GM12874 (cell line): Measurements from ENCODE around the gene HMGN1.

ENCODE experiments used
- CTCF ChIP-seq: IDR thresholded peaks from 2 replicates; pipeline ENCODE4 v1.5.1; 2011; ENCODE audit warnings: low read depth, mild to moderate bottlenecking, control low read depth, low read length, moderate library complexity; ENCODE audit not compliant: insufficient read depth

The HMGN1 gene

DNA sequence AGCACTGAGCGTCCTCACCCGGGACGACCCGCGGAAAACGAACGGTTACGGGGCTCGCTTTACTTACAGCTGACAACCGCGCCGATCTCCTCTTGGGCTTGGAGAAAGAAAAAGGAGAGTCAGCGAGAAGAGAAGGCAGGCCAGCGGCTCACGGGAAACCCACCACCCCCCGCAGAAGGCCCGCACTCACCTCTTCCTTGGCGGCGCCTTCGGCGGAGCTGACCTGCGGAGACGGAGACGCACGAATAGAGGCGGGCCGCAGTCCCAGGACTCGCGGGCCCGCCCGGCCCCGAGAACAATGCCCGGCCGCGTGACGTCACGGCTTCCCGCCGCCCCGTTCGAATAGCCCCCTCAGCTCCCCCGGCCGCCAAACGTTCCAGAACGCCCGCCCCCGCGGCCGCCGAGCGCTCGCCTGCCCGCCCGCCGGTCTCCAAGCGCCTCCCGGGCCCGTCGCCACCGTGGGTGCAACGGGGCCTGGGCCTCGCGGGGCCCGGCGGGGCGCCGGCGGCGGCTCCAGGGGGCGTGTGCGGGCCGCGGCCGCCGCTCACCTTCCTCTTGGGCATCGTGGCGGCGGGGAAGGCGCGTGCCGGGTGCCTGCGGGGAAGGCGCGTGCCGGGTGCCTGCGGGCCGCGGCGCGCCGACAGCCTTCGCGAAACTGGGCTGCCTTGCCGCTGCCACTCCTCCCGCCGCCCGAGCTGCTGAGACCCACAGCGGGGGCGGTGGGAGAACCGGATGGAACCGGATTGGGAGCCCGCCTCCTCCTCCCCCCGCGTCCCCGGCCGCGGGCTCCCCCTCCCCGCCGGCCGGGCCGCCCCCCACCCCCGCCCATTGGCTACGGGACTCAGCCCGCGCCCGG, at the start of gene HMGN1:
Gene HMGN1 (minus strand): TSS at position 734 of the 856 bp plus-strand sequence. CDS start 171 bp downstream, at position 563.
- TF ChIP-seq CTCF: no peak

DNA sequence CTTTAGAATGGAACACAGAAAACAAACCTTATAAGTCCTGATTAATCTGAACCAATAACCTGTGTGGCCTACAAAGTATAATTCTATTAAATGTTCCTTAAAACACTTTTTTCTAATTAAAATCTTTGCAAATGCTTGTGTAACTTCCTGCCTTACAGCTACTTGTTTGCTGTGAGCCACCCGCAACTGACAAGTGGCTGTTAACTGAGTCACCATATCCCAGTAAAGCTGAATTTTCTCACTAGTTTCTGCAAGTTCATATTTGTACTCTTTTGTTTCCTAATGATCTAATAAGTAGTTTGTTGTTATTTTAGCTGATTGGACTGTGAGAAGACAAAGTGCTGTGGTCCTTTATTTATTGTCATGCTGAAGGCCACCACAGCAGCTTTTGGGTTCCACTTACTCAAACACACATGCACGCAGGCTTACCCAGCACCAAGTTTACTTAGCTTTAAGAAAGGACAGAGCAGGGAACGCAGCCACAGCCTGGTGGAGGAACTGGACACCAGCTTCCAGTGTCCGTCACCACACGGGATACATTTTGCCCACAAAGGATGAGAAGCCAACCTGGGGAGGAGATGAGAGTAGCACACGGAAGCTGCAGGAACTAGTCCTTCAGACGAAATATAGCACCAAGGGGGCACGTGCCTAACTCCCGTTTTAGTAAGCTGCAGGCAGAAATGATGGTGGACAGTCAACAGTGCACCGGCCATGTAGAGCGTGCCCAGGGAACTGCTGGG, 48.9 kb upstream of the HMGN1 start:
- no peak for TF ChIP-seq CTCF

- no peak for TF ChIP-seq CTCF
Measured at GRCh38 chr21:39392981-39393380, 44.1 kb upstream of the HMGN1 start.

DNA sequence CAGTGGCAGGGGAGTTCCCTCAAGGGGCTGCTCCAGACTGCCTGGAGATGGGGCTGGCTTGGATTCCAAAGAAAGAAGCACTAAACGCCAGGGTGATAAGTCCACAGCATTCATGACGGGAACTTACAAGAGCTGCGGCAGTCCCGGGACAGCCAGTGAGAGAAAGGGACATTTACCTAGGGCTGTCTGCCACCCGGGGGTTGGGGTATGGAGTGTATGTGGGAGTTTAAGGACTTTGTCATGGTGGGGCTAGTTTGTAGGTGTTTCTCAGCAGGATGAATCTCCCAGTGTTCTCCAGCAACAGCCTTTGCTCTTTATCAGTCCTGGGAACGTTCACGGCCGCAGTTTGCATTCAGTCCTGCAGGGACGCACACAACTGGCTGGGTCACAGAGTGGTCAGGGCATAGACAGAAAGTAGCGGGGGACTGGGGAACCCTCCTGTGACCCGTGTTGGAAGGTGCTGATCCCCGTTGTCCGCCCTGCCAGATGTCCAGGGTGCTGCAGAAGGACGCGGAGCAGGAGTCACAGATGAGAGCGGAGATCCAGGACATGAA, 41.4 kb upstream of the HMGN1 start:
- TF ChIP-seq CTCF: no peak

DNA sequence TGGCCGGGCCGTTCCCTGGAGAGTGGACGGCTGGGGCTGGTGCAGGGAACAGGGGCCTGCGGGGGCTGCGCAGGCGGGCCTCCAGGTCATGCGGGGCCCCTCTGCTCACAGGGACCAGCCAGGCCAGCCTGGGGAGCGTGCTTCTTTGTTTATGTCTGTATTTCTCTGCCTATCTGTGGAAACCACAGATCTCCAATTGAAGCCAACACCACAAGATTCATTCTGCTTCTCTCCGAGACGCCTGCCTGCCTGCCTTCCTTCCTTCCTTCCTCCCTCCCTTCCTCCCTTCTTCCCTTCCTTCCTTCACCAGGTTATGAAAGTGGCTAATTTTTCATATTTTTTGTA, 39.9 kb upstream of the HMGN1 start:
- no peak for TF ChIP-seq CTCF

DNA sequence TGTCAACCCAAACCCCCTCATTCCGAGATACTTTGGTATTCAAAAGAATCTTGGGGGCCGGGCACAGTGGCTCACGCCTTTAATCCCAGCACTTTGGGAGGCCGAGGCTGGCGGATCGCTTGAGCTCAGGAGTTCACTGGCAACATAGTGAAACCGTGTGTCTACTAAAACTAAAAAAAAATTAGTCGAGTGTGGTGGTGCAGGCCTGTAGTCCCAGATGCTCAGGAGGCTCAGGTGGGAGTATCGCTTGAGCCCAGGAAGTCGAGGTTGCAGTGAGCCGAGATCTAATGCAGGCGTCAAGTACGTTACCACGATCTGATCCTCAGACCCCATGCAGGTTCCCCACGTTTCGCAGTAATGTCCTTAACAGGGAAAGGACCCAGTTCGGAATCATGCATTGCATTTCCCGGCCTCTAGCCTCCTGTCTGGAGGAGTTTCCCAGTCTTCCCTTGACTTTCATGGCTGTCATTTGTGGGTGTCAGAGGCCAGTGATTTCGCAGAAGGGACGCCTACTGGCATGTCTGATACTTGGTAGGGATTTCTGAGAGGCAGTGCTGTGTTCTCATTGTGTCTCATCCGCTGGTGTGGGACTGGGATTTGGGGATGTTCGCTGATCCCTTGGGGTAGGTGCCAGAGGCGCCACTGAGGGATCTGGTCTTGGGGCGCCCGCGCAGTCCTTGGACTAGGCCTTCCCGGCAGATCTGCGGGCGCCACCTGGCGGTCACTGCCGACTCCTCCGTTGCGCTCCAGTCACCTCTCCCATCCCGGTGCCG, 39.3 kb upstream of the HMGN1 start:
- peak; percentile 95 for TF ChIP-seq CTCF

- TF ChIP-seq CTCF: no peak
Measured at GRCh38 chr21:39387461-39388037, 38.7 kb upstream of the HMGN1 start.
